Stimulated activated CD4-positive, alpha-beta T cell treated with anti-CD3 and anti-CD28 coated beads, TNF-alpha, amount 100 ng/mL, for 24 hours (primary cell): Measurements from ENCODE around the gene BAIAP2L2.
"Not testable (repeated sequence)": the region's sequence is repeated elsewhere in the genome, so short reads cannot be mapped to it uniquely, and the experiment has no call there.

Experiments used
- DNase-seq, 3 experiments: peaks; one replicate each; pipeline ENCODE4 v3.0.0-alpha.2; 2020; ENCODE audit warnings: low read depth in 3 of 3

Gene BAIAP2L2

DNA sequence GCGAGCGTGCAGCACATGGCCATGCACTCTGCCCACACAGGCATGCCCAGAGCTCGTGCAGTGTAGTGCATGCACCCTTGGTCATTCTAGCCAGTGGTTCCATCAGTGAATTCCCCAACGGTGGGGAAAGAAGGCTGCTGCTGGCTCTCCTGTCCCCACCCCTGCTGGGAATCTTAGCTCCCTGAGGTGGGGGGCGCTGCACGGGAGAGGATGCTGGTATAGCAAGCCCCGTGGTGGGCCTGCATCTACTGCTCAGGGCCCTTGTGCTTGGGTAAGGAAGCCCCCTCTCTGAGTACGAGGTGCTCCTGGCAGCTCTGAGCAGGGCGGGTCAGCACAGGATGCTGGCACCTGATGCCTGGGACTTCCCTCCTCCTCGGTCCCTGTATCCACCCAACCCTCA, 18.5 kb upstream of the BAIAP2L2 start:
- DNase-seq = no peak

GRCh38 chr22:38127869-38128268, 17.4 kb upstream of the BAIAP2L2 start:
- DNase-seq = no peak

- no peak for DNase-seq
Observed at GRCh38 chr22:38126928-38127668, 16.6 kb upstream of the BAIAP2L2 start.

DNA sequence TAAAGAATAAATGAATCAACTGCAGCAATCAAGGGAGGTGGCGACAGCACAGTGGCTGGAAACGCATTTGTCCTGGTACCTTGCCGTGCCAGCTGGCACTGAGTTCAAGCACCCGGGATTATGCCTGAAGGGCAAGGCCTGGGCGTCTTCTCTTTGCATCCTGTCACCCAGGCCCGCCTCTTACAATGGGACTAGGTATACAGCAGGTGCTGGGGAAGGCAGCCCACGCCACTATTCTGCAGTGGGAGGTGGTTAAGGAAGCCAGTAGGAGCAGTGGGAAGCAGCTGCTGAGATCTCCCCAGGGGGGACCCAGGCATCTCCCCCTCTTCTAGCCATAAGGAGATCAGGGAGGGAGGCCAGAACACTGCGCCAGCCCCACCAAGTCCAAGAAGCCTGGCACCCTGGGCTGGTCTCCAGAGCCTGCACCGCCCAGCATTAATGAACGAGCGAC, 15.3 kb upstream of the BAIAP2L2 start:
- no peak for DNase-seq

GRCh38 chr22:38125038-38125610, 14.6 kb upstream of the BAIAP2L2 start:
- no peak for DNase-seq

DNA sequence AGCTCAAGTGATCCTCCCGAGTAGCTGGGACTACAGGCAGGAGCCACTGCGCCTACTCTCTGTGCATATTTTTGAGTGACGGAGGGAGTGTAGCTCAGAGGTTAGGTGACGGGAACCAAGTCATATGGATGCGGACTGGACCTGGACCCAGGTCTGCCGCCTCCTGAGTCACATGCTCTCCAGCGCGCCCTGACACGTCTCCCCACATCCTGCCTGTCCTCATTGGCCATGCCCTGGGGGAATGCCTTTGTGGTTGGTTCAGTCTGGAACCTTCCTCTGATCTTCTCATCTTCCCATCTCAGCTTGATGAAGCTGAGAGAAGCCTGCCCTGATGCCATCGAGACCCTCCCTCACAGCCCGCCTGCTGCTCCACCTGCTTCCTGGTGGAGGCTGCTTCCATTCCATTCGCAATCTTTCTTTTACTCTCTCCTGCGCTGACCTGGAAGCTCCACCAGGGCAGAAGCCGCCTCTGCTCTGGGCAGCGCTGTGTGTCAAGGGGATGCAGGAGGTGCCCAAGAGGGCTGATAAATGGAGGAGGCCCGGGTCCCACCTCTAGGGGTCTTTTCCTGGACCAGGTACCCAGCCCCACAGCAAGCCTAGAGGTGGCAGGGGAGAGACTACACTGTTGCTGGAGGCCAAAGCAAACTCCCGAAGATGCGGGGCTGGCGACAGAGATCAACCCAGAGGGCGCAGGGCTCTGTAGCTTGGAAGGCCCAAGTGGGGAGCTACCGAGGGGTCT, 13.9 kb upstream of the BAIAP2L2 start:
- DNase-seq = no peak

DNA sequence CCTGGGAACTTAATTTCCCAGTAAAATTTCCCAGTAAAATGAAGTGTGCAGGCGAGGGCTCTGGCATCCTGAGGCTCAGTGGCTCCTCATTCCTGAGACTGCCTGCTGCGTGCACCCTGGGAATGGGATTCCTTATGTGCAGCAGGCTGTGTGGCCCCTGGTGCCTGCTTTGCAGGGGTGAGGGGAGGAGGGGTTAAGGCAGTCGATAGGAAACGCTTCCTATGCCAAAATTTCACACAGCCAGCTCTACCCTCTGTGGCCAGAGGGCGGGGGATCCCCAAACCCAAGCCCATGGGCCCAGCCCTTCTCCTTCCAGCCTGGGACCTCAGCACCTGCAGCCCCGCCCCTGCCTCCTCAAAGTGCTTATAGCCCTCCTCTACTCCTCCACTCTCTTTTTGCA, 12.1 kb upstream of the BAIAP2L2 start:
- no peak for DNase-seq

GRCh38 chr22:38120359-38121110, 10.1 kb upstream of the BAIAP2L2 start:
- no peak for DNase-seq

DNA sequence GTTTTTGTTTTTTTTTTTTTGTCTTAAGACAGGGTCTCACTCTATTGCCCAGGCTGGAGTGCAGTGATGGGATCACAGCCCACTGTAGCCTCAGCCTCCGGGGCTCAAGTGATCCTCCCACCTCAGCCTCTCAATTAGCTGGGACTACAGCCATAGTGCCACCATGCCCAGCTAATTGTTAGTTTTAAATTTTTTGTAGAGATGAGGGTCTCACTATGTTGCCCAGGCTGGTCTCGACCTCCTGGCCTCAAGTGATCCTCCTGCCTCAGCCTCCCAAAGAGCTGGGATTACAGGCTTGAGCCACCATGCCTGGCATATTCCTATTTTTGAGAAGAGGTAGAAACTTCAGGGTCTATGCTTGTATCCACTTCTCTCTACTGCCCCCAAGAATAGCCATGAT, 8.3 kb upstream of the BAIAP2L2 start:
- DNase-seq = not testable (repeated sequence)

GRCh38 chr22:38118182-38118581, 7.7 kb upstream of the BAIAP2L2 start:
- no peak for DNase-seq

DNA sequence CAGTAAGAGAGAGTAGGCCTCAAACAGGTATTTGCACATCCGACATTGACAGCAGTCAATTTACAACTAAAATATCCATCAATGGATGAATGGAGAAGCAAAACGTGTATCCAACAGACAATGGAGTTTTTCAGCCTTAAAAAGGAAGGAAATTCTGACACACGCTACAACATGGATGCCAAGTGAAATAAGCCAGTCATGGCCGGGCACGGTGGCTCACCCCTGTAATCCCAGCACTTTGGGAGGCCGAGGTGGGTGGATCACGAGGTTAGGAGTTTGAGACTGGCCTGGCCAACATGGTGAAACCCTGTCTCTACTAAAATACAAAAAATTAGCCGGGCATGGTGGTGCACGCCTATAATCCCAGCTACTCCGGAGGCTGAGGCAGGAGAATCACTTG, 7.1 kb upstream of the BAIAP2L2 start:
- DNase-seq = not testable (repeated sequence)

- no peak for DNase-seq
Observed at GRCh38 chr22:38115423-38116205, 5.1 kb upstream of the BAIAP2L2 start.

DNA sequence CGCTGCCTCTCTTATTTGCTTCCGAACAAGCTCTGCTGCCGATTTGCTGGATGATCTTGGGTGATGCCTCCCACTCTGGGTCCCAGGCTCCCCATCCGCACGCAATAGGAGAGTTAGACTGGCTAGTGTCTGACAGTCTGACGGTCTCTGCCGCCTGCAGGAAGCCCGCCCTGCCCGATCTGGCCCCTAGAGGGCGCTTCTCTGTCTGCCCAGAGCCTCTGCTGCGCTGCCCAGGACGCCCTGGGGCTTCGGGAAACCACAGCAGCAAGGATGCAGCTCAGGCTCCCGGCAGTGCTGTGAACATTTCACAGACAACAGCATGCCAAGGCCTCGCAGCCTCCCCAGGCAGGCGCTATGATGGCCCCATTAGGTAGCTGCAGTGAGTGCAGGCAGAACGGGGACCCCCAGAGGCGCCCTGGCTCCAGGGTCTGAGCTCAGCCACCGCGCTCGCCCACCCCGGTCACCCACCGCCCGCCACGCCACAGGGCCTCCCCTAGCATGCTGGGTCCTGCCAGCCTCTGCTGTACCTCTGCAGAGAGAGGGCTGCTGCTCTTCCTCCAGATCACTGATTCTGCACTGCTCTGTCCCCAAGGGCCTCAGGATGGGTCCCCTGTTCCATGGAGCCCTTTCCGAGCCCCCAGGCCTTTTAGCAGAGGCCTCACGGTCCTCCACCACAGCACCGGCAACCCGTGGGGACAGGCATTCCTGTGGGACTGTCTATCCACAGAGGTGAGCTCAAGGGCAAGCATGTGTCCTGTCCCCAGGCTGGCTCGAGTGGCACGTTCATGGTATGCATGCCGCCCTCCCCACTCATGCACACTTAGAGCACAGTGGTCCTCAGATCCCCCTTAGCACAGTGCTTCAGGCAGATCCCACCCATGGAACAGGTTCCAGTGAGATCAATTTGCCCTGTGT, 4.3 kb upstream of the BAIAP2L2 start:
- peak; percentile 42 to 76 (median 55) for DNase-seq

- no peak for DNase-seq
Observed at GRCh38 chr22:38112381-38112780, 1.9 kb upstream of the BAIAP2L2 start.

DNA sequence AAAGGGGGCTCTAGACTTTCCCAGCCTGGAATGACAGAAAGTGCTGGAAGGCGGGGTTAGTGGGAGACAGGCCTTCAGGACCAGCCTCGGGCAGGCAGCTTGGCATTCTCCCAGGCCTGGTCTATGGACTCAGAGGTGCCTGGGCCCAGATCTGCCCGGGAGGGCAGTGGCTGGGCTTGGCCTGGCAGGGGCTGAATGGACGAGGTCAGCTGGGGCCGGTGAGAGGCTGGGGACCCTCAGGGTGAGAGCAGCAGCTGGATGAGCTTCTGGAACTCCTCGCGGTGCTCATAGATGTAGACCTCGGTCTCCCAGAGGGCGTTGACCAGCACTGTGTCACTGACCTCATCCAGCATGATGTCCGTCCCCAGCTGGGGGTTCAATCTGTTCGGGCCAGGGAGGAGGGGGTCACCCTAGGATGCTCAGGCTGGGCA, 1.5 kb upstream of the BAIAP2L2 start:
- DNase-seq = no peak

DNA sequence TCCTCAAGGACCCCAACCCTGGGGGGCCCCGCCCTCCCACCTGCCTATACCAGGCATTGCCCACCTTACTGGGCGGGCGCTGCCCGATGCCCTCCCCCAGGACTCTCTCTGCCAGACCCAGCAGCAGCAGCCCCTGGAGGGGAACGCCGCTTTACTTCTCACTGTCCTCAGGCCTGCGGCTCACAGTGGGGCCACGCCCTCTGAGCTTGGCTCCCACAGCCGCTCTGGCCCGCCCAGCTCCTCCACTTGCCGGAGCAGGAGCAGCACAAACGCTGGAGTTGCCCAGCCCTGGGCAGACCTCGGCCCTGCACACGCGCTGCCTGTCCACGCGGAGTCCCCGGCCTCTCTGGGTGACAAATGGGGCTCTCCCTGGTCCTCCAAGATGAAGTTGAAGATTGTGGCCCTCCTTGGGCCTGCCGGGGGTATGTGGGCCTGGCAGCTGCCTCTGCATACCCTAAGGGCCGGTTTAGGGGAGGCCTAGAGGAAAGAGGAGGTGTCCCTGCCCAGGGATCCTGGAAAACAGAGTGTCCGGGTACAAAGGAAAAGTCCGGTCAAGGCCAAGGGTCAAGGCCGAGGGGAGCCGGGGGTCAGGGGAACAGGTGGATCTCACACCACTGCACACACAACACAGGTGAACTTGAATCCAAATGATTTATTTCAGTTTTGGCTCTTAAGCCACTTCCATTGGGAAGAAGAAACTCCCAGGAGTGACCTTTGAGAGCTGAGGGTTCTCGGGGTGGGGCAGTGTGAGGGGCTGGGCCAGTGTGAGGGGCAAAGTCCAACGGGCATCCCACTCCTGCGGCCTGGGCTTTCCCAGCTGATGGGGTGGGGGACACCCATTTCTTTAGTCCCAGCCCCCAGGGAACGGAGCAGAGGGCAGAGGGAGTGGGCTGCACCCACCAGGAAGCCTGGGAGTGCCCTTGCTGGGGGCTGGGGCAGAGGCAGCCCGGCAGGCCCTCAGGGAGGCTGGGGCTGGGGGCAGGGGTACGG, 674 bp upstream of the BAIAP2L2 start:
- no peak for DNase-seq

GRCh38 chr22:38109371-38110001, 998 bp downstream of the BAIAP2L2 start:
- no peak for DNase-seq

DNA sequence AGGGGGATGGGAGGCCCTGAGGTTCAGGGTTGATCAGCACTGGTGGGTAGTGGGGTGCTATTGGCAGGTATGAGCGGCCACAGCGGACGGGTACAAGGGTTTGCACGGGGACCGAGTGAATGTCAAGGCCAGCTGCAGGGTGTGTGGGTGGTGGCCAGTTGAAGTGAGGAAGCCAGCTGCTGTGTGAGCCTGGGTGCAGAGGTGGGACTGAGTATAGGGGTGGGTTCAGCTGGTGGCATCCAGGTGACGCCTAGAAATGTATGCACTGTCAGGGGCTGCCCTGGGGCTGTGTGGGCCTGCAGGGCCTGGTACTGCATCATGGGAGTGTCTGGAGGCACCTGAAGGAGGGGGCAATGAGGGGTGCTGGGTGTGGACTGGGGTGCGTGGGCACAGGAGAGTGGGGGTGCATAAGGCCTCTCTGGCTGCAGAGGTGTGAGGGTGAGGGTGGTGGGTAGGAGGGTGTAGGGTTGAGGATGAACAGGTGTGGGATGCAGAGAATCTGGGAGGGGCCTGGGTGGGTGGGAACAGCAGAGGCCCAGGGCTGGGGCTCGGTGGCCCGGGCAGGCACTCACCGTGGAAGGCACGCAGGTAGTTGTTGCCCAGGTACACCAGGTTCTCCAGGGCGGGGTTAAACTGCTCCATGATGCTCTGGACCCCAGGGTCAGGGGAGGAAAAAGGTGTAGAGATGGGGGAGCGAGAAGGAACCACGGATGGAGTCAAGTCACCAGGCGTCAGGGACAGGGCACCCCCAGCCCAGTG, 1.7 kb downstream of the BAIAP2L2 start:
- no peak for DNase-seq
